Measurements from ENCODE around the gene TMEM97. TPM values are rescaled to one million over a fixed set of nuclear protein-coding genes. Genes with fewer than 3 reads are reported as not detected.

TMEM97 gene
- total RNA-seq, 1 donor from 2014 or later: 3.9 TPM

DNA sequence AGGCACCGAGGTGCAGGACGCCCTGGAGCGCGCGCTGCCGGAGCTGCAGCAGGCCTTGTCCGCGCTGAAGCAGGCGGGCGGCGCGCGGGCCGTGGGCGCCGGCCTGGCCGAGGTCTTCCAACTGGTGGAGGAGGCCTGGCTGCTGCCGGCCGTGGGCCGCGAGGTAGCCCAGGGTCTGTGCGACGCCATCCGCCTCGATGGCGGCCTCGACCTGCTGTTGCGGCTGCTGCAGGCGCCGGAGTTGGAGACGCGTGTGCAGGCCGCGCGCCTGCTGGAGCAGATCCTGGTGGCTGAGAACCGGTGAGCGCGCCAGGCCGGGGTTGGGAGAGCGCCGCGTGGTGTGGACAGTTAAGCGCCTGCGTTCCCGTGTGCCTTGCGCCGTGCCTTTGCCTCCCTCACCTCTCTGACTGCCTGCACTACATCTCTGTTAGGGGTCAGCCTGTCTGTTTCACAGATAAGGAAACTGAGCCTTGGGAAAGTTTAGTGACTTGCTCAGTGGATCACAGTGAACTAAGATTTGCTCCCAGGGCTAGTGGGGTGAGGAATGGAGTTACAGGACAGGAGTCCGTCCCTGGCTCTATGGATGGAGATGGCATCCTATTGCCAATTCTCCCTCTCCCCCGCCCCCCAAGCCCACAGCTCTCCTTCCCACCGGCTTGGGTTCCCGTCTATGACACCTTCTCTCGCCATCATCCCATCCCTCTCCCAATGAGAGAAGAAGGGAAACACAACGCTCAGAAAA lies 53.4 kb downstream of the TMEM97 start:
- no peak for DNase-seq (ENCODE audit: low spot score)
- intact Hi-C loops (cut with DNase I): loop anchor here (5.0 kb wide), 1 partner anchor 35 kb away; the partner anchor contains the start of genes IFT20 and TNFAIP1

DNA sequence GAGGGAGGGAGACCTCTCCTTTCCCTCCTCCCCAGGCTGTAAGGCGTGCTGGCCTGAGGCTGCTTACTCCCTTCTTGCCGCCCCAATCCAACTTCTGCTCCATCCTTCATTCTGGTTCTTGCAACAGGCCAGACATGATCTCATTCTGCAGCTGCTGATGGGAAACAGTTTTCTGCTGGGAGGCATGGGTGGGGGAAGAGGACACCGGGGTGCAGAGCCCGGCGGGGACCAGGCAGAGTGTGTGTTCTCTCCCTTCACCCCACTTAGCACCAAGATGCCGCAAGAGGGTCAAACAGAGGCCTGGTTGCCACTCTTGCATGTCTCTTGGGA lies 53.9 kb downstream of the TMEM97 start:
- intact Hi-C loops (cut with DNase I): loop anchor here (5.0 kb wide), 1 partner anchor 36 kb away; the partner anchor contains the start of genes IFT20 and TNFAIP1
- peak; percentile 60 for DNase-seq (ENCODE audit: low spot score)

Small RNA genes within 50 kb of the gene (microRNA-seq; reads per million reads assigned to microRNA genes)
- gene MIR4723: not detected

Other genes with a start within 250 kb of the TMEM97 start
- 17.3 TPM for gene IFT20, start 16.3 kb downstream of the TMEM97 start, total RNA-seq
- 58.5 TPM for gene TNFAIP1, start 16.6 kb downstream of the TMEM97 start, total RNA-seq
- 127 TPM for gene POLDIP2, start 38.3 kb downstream of the TMEM97 start, total RNA-seq
- not detected for gene SEBOX, start 46.0 kb downstream of the TMEM97 start, total RNA-seq
- 48.2 TPM for gene VTN, start 51.1 kb downstream of the TMEM97 start, total RNA-seq
- 10.4 TPM for gene SARM1, start 52.5 kb downstream of the TMEM97 start, total RNA-seq
- 2.7 TPM for gene SLC46A1, start 87.0 kb downstream of the TMEM97 start, total RNA-seq
- not detected for gene SLC13A2, start 154.4 kb downstream of the TMEM97 start, total RNA-seq
- not detected for gene FOXN1, start 187.1 kb downstream of the TMEM97 start, total RNA-seq
- gene UNC119, start 233.4 kb downstream of the TMEM97 start, total RNA-seq: 16.0 TPM

Data from cardiac septum (tissue), 1 donor.